Mesenchymal stem cell (in vitro differentiated cells and primary cell): ENCODE measurements around the gene BCL2.

Source experiments
- DNase-seq: peaks from one replicate; pipeline ENCODE4 v3.0.0-alpha.2; 2013
- H2AFZ ChIP-seq: one replicate; pipeline ENCODE4 v1.6.1; 2013; ENCODE audit warnings: low read depth, mild to moderate bottlenecking, control low read depth, inconsistent platforms, low read length, moderate library complexity
- H2AK5ac ChIP-seq: 2 replicates; pipeline ENCODE4 v1.6.1; 2013; ENCODE audit warnings: low read length, moderate library complexity, mild to moderate bottlenecking, inconsistent platforms; ENCODE audit not compliant: severe bottlenecking
- H2BK120ac ChIP-seq: one replicate; pipeline ENCODE4 v1.6.1; 2013; ENCODE audit warnings: low read depth, mild to moderate bottlenecking, inconsistent platforms, low read length, moderate library complexity
- H2BK12ac ChIP-seq, 2 experiments: one replicate each; pipeline ENCODE4 v1.6.1; 2013; ENCODE audit warnings: inconsistent platforms in 2 of 2, low read length in 2 of 2, mild to moderate bottlenecking in 2 of 2, moderate library complexity in 2 of 2, control low read depth in 1 of 2
- H2BK15ac ChIP-seq: one replicate; pipeline ENCODE4 v1.6.1; 2013; ENCODE audit warnings: mild to moderate bottlenecking, low read depth, inconsistent platforms; ENCODE audit not compliant: poor library complexity, severe bottlenecking
- H2BK5ac ChIP-seq: 2 replicates; pipeline ENCODE4 v1.6.1; 2013; ENCODE audit warnings: low read depth, mild to moderate bottlenecking, low read length, control low read depth, inconsistent platforms; ENCODE audit not compliant: poor library complexity, severe bottlenecking
- H3K14ac ChIP-seq, 2 experiments: one replicate each; pipeline ENCODE4 v1.6.1; 2013; ENCODE audit warnings: inconsistent platforms in 2 of 2, low read length in 2 of 2, control low read depth in 1 of 2, mild to moderate bottlenecking in 1 of 2, moderate library complexity in 1 of 2
- H3K18ac ChIP-seq, 2 experiments: one replicate each; pipeline ENCODE4 v1.6.1; 2013; ENCODE audit warnings: inconsistent platforms in 2 of 2, low read length in 2 of 2, control low read depth in 1 of 2, low read depth in 1 of 2, mild to moderate bottlenecking in 1 of 2
- H3K23ac ChIP-seq, 2 experiments: one replicate each; pipeline ENCODE4 v1.6.1; 2013; ENCODE audit warnings: inconsistent platforms in 2 of 2, low read length in 2 of 2, mild to moderate bottlenecking in 2 of 2, moderate library complexity in 2 of 2, control low read depth in 1 of 2
- H3K27ac ChIP-seq: 2 replicates; pipeline ENCODE4 v1.5.1; 2013; ENCODE audit warnings: mild to moderate bottlenecking, moderate library complexity, low read length, control low read depth, inconsistent platforms; ENCODE audit not compliant: poor library complexity, severe bottlenecking
- H3K27me3 ChIP-seq, 2 experiments: 2 replicates each; pipeline versions ENCODE4 v1.6.1 to v1.7.0; 2013; ENCODE audit warnings: low read length in 2 of 2, mild to moderate bottlenecking in 2 of 2, moderate library complexity in 2 of 2, control low read depth in 1 of 2, inconsistent platforms in 1 of 2; ENCODE audit not compliant: control insufficient read depth in 1 of 2, insufficient read depth in 1 of 2
- H3K36me3 ChIP-seq, 2 experiments: 2 replicates each; pipeline versions ENCODE4 v1.6.1 to v1.7.0; 2013; ENCODE audit warnings: low read length in 2 of 2, control low read depth in 1 of 2, inconsistent platforms in 1 of 2, low read depth in 1 of 2, mild to moderate bottlenecking in 1 of 2; ENCODE audit not compliant: insufficient read depth in 2 of 2, control insufficient read depth in 1 of 2
- H3K4ac ChIP-seq, 2 experiments: one replicate each; pipeline ENCODE4 v1.6.1; 2013; ENCODE audit warnings: inconsistent platforms in 2 of 2, low read length in 2 of 2, mild to moderate bottlenecking in 2 of 2, moderate library complexity in 2 of 2, control low read depth in 1 of 2, low read depth in 1 of 2
- H3K4me1 ChIP-seq: 2 replicates; pipeline ENCODE4 v1.6.1; 2013; ENCODE audit warnings: low read depth, low read length, control low read depth; ENCODE audit not compliant: control insufficient read depth, insufficient read depth
- H3K4me2 ChIP-seq: 2 replicates; pipeline ENCODE4 v1.6.1; 2013; ENCODE audit warnings: low read length, mild to moderate bottlenecking, inconsistent platforms; ENCODE audit not compliant: poor library complexity, severe bottlenecking
- H3K4me3 ChIP-seq, 2 experiments: 2 replicates each; pipeline versions ENCODE4 v1.5.1 to v1.7.0; 2013; ENCODE audit warnings: low read length in 2 of 2, mild to moderate bottlenecking in 2 of 2, control low read depth in 1 of 2, low read depth in 1 of 2; ENCODE audit not compliant: insufficient read depth in 1 of 2
- H3K79me1 ChIP-seq: replicated peaks from 2 replicates; pipeline ENCODE4 v1.6.1; 2013; ENCODE audit warnings: mild to moderate bottlenecking, control low read depth, low read length, inconsistent platforms; ENCODE audit not compliant: poor library complexity, severe bottlenecking
- H3K9ac ChIP-seq: 2 replicates; pipeline ENCODE4 v1.7.0; 2013; ENCODE audit warnings: mild to moderate bottlenecking, low read length, moderate library complexity
- H3K9me3 ChIP-seq: 2 replicates; pipeline ENCODE4 v1.7.0; 2013; ENCODE audit warnings: mild to moderate bottlenecking, low read length; ENCODE audit not compliant: control insufficient read depth
- H4K8ac ChIP-seq: one replicate; pipeline ENCODE4 v1.6.1; 2013; ENCODE audit warnings: inconsistent platforms, mild to moderate bottlenecking, low read length, moderate library complexity
- H4K91ac ChIP-seq: one replicate; pipeline ENCODE4 v1.6.1; 2013; ENCODE audit warnings: mild to moderate bottlenecking, low read length, inconsistent platforms
- WGBS: methylation state at CpG from one replicate; pipeline ENCODE4 v1.1.7; 2013; ENCODE audit warnings: mixed read lengths; 5-methylcytosine and 5-hydroxymethylcytosine counted together

Gene BCL2

DNA sequence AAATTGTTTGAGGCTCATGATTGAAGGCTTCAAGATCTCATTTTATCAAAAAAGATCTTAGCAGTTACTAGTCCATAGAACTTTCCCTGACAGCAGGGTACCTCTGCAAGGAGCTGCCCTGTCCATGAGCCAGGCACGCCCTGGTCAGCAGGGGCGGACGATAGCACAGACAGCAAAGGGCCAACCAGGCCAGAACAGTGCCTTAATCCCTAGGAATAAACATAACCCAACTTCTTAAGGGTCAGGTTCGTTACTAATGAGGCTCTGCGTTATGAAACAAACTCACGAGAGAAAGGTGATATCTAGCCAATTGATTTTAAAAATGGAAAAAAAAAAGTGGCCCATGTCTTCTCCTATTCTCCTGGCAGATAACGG, 59.2 kb downstream of the BCL2 start:
- Histone ChIP-seq H3K9ac (no peak overlapping the region), H3K79me1 (peaks cover 2% of the 10 kb centered on the region)
- WGBS: 75% methylated on average over 6 of the region's 7 CpGs

DNA sequence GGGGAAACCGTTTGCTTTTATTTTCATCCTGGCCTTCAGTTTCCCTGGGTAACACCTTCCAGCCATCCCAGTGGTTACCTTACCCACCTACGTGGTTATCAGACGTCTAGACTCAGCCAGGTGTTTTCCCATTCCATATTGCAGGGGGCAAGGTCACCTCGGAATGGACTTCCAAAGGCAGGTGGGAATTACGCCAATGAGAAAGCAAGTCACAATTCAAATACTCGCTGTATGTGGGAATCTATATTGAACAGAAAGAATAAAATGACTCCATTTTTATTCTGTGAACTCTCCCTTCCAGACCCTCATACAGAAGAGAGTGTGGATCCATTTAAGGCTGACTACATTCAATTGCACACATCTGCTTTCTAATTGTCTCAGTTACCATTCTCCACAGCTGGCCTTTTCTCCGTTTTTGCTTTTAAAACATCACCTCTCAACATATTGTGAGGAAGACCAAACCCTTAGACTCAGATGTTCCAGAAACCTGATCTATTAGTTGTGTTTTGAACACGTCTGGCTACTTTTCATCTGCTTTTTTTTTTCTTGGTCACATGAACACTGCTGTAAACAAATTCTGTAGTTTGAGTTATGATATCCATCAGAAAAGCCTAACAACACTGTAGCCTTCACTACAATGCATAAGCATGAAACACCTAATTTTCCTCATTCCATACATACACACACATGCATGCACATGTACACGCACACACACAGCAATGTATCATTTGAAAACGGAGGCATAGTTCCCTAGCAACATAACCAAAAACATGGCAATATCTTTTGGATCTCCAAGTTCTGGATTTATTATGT, 59.8 kb downstream of the BCL2 start:
- no peak overlapping the region for H4K8ac ChIP-seq
- no peak overlapping the region for H2BK120ac ChIP-seq
- no peak overlapping the region for H2BK12ac ChIP-seq
- no peak overlapping the region for H3K23ac ChIP-seq
- no peak overlapping the region for H3K9ac ChIP-seq
- H2AFZ ChIP-seq: no peak overlapping the region
- no peak overlapping the region for H3K4me3 ChIP-seq
- no peak overlapping the region for H3K14ac ChIP-seq
- WGBS: 83% methylated on average over 8 of the region's 10 CpGs
- H3K36me3 ChIP-seq: no peaks in the 10 kb centered on the region
- no peaks in the 10 kb centered on the region for H3K9me3 ChIP-seq
- no peak overlapping the region for H4K91ac ChIP-seq
- no peak overlapping the region for H3K4me2 ChIP-seq
- no peak for DNase-seq
- peaks cover 3% of the 10 kb centered on the region for H3K4me1 ChIP-seq
- no peak overlapping the region for H2BK5ac ChIP-seq
- no peak overlapping the region for H3K4ac ChIP-seq
- H3K27ac ChIP-seq: no peak overlapping the region
- no peak overlapping the region for H2BK15ac ChIP-seq
- peaks cover 2% of the 10 kb centered on the region for H3K79me1 ChIP-seq
- no peaks in the 10 kb centered on the region for H3K27me3 ChIP-seq
- no peak overlapping the region for H3K18ac ChIP-seq
- H2AK5ac ChIP-seq: no peak overlapping the region

More for the DNA sequence above, 59.2 kb downstream of the BCL2 start:
- Histone ChIP-seq H3K27me3 (no peaks in the 10 kb centered on the region), H2BK120ac (no peak overlapping the region), H3K27ac (no peak overlapping the region), H2AK5ac (no peak overlapping the region), H3K14ac (no peak overlapping the region), H3K18ac (no peak overlapping the region), H3K9me3 (no peaks in the 10 kb centered on the region), H3K4me2 (no peak overlapping the region), H3K36me3 (no peaks in the 10 kb centered on the region), H2AFZ (no peak overlapping the region), H3K4ac (no peak overlapping the region), H2BK15ac (no peak overlapping the region), H4K8ac (no peak overlapping the region), H3K4me1 (peaks cover 3% of the 10 kb centered on the region), H3K4me3 (no peak overlapping the region), H2BK5ac (no peak overlapping the region), H3K23ac (no peak overlapping the region), H2BK12ac (no peak overlapping the region), H4K91ac (no peak overlapping the region)
- no peak for DNase-seq

GRCh38 chr18:63258749-63259566, 60.6 kb downstream of the BCL2 start:
- Histone ChIP-seq H3K4ac (no peak overlapping the region), H3K14ac (no peak overlapping the region), H2BK5ac (no peak overlapping the region), H3K4me1 (peaks cover 5% of the 10 kb centered on the region), H3K79me1 (peaks cover 2% of the 10 kb centered on the region), H2BK15ac (no peak overlapping the region), H3K4me2 (no peak overlapping the region), H2AFZ (no peak overlapping the region), H2AK5ac (no peak overlapping the region), H2BK120ac (no peak overlapping the region), H3K23ac (no peak overlapping the region), H3K9me3 (no peaks in the 10 kb centered on the region), H3K18ac (no peak overlapping the region), H3K9ac (no peak overlapping the region), H4K91ac (no peak overlapping the region), H2BK12ac (no peak overlapping the region), H3K27ac (no peak overlapping the region), H3K4me3 (no peak overlapping the region), H4K8ac (no peak overlapping the region), H3K27me3 (no peaks in the 10 kb centered on the region), H3K36me3 (no peaks in the 10 kb centered on the region)
- DNase-seq: no peak
- whole genome bisulfite sequencing: 96% methylated on average over 16 of the region's 16 CpGs

DNA sequence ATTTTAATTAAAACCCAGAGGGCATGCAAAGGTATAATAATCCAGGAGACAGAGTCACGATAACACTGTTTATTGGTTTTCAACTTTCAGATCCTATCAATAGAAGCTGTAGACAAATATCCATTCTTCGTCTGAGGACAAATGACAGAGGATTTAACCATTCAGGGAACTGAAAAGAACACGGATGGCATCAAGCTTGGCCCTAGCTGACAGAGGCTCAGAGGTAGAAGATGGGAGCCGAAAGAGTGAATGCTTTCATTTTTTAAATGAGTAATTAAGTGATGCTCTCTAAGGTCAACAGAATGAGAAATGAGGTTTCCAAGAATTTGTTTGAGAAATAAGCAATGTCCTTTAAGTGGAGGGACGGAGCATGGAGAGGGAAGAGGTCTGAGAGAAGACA, 62.1 kb downstream of the BCL2 start:
- Histone ChIP-seq H3K9me3 (no peaks in the 10 kb centered on the region), H2BK120ac (no peak overlapping the region), H2AFZ (no peak overlapping the region), H2AK5ac (no peak overlapping the region), H3K9ac (no peak overlapping the region), H3K27me3 (no peaks in the 10 kb centered on the region), H4K91ac (no peak overlapping the region), H3K27ac (no peak overlapping the region), H4K8ac (no peak overlapping the region), H2BK15ac (no peak overlapping the region), H3K79me1 (peaks cover 2% of the 10 kb centered on the region), H2BK5ac (no peak overlapping the region), H3K14ac (no peak overlapping the region), H3K23ac (no peak overlapping the region), H3K4me3 (no peak overlapping the region), H2BK12ac (no peak overlapping the region), H3K36me3 (no peaks in the 10 kb centered on the region), H3K4me1 (peaks cover 6% of the 10 kb centered on the region), H3K4ac (no peak overlapping the region), H3K4me2 (no peak overlapping the region), H3K18ac (no peak overlapping the region)
- 81% methylated on average over 5 of the region's 5 CpGs for WGBS
- no peak for DNase-seq
